ENCODE measurements around the gene SOD2. TPM values are rescaled to one million over a fixed set of nuclear protein-coding genes. Genes with fewer than 3 reads are reported as not detected.

SOD2 gene
- total and polyA plus RNA-seq, 9 of the 15 experiments (the other 6 are each of a cell fraction or from before 2014, with no cell fraction given): 39.8 to 140 (median 95.8) TPM

GRCh38 chr6:159726255-159726917 is 33.3 kb upstream of the SOD2 start (continued):
- TF ChIP-seq MXD1 (CRISPR knock-in tag; IDR thresholded peaks at IDR 0.05; ENCODE audit: borderline replicate concordance, poor library complexity, severe bottlenecking): peak; percentile 45
- TF ChIP-seq, protein P1, sequence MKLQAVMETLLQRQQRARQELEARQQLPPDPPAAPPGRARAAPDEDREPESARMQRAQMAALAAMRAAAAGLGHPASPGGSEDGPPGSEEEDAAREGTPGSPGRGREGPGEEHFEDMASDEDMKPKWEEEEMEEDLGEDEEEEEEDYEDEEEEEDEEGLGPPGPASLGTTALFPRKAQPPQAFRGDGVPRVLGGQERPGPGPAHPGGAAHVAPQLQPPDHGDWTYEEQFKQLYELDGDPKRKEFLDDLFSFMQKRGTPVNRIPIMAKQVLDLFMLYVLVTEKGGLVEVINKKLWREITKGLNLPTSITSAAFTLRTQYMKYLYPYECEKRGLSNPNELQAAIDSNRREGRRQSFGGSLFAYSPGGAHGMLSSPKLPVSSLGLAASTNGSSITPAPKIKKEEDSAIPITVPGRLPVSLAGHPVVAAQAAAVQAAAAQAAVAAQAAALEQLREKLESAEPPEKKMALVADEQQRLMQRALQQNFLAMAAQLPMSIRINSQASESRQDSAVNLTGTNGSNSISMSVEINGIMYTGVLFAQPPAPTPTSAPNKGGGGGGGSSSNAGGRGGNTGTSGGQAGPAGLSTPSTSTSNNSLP (IDR thresholded peaks at IDR 0.05; ENCODE audit: borderline replicate concordance, low read depth, low read length): no peak
- no peak for TF ChIP-seq SRSF7 (optimal IDR thresholded peaks at IDR 0.05; ENCODE audit: low read depth, low read length)
- TF ChIP-seq ZNF23 (CRISPR knock-in tag; IDR thresholded peaks at IDR 0.05): 0 out of 2 replicates have a peak, but pooled peaks have one; percentile 15
- peak; percentile 63 for TF ChIP-seq HNRNPLL (IDR thresholded peaks at IDR 0.05; ENCODE audit: low read depth, low read length, poor library complexity, severe bottlenecking)
- TF ChIP-seq ZNF707 (CRISPR knock-in tag; conservative IDR thresholded peaks at IDR 0.05): peak; percentile 63; the same call in 1 of the 2 replicates
- no peak for TF ChIP-seq ARID2 (IDR thresholded peaks at IDR 0.05)
- TF ChIP-seq CXXC5 (CRISPR knock-in tag; IDR thresholded peaks at IDR 0.05): no peak
- TF ChIP-seq TAF9B (IDR thresholded peaks at IDR 0.05; ENCODE audit: partially characterized antibody): no peak
- TF ChIP-seq ZKSCAN1 (IDR thresholded peaks at IDR 0.05; ENCODE audit: low read depth, low read length): no peak
- TF ChIP-seq RUNX1 (IDR thresholded peaks at IDR 0.05; ENCODE audit: low read depth): no peak
- no peak for TF ChIP-seq ZNF551 (CRISPR knock-in tag; IDR thresholded peaks at IDR 0.05)
- no peak for TF ChIP-seq ZNF282 (CRISPR knock-in tag; IDR thresholded peaks at IDR 0.05)
- no peak for TF ChIP-seq RBM39 (optimal IDR thresholded peaks at IDR 0.05; ENCODE audit: low read depth, low read length)
- no peak for TF ChIP-seq NEUROD1 (IDR thresholded peaks at IDR 0.05; ENCODE audit: borderline replicate concordance, low read depth, low read length, partially characterized antibody)
- no peak for TF ChIP-seq MEIS2 (IDR thresholded peaks at IDR 0.05; ENCODE audit: partially characterized antibody)
- TF ChIP-seq, protein P2, sequence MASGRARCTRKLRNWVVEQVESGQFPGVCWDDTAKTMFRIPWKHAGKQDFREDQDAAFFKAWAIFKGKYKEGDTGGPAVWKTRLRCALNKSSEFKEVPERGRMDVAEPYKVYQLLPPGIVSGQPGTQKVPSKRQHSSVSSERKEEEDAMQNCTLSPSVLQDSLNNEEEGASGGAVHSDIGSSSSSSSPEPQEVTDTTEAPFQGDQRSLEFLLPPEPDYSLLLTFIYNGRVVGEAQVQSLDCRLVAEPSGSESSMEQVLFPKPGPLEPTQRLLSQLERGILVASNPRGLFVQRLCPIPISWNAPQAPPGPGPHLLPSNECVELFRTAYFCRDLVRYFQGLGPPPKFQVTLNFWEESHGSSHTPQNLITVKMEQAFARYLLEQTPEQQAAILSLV (tag; IDR thresholded peaks at IDR 0.05): no peak
- TF ChIP-seq SREBF1 (IDR thresholded peaks at IDR 0.05; ENCODE audit: borderline replicate concordance, low read depth, low read length): 0 out of 2 replicates have a peak, but pooled peaks have one; percentile 9
- no peak for TF ChIP-seq CBX5 (IDR thresholded peaks at IDR 0.05; ENCODE audit: borderline replicate concordance, low read depth)
- TF ChIP-seq, protein P3, sequence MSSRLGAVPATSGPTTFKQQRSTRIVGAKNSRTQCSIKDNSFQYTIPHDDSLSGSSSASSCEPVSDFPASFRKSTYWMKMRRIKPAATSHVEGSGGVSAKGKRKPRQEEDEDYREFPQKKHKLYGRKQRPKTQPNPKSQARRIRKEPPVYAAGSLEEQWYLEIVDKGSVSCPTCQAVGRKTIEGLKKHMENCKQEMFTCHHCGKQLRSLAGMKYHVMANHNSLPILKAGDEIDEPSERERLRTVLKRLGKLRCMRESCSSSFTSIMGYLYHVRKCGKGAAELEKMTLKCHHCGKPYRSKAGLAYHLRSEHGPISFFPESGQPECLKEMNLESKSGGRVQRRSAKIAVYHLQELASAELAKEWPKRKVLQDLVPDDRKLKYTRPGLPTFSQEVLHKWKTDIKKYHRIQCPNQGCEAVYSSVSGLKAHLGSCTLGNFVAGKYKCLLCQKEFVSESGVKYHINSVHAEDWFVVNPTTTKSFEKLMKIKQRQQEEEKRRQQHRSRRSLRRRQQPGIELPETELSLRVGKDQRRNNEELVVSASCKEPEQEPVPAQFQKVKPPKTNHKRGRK (tag; IDR thresholded peaks at IDR 0.05): no peak
